ENCODE results near the gene DCBLD1. TPM values are rescaled to one million over a fixed set of nuclear protein-coding genes. Genes with fewer than 3 reads are reported as not detected.

DCBLD1 gene
- polyA plus RNA-seq, 3 donors, result 2.9 to 3.3 (median 3.1) TPM

GRCh38 chr6:117530467-117531242 lies 48.2 kb downstream of the DCBLD1 start:
- no peak overlapping the region for H3K4me3 Mint-ChIP-seq
- no peak overlapping the region for H3K4me3 ChIP-seq (replicated peaks in 1 of 3; ENCODE audit: low read depth in 2 of 3, low read length in 3 of 3)
- H3K9me3 Mint-ChIP-seq, result no peaks in the 10 kb centered on the region
- H4K20me1 ChIP-seq (ENCODE audit: insufficient read depth, low read length), result no peaks in the 10 kb centered on the region
- no peak overlapping the region for H3K27ac ChIP-seq (ENCODE audit: low read depth in 1 of 2, low read length in 2 of 2)
- DNase-seq, result no peak
- TF ChIP-seq CTCF (IDR thresholded peaks at IDR 0.05), result no peak
- H3K27ac Mint-ChIP-seq, result no peak overlapping the region
- 100% methylated on average over 2 of the region's 4 CpGs for WGBS (ENCODE audit: insufficient coverage)
- H3K79me2 ChIP-seq (ENCODE audit: insufficient read depth, low read length), result no peaks in the 10 kb centered on the region
- no peaks in the 10 kb centered on the region for H3K4me1 ChIP-seq (ENCODE audit: control insufficient read depth in 1 of 2, insufficient read depth in 2 of 2, low read length in 2 of 2)
- H3K9me3 ChIP-seq (replicated peaks in 1 of 2; ENCODE audit: control insufficient read depth in 1 of 2, insufficient read depth in 1 of 2, low read length in 2 of 2), result no peaks in the 10 kb centered on the region
- intact Hi-C loops (cut with micrococcal nuclease), result no loop called here
- H3K36me3 Mint-ChIP-seq, result peaks cover 0 to 1% of the 10 kb centered on the region in 2 donors
- H2AFZ ChIP-seq (ENCODE audit: insufficient read depth, low read depth, low read length, poor library complexity, severe bottlenecking), result no peak overlapping the region
- H3K27me3 Mint-ChIP-seq (ENCODE audit: low read depth in 3 of 3), result peaks cover 0 to 2% (median 0%) of the 10 kb centered on the region in 3 donors
- H3K4me2 ChIP-seq (replicated peaks; ENCODE audit: extremely low read depth, low read length, poor library complexity, severe bottlenecking), result no peak overlapping the region
- H3K27me3 ChIP-seq (ENCODE audit: control insufficient read depth in 2 of 2, insufficient read depth in 2 of 2, low read length in 2 of 2), result no peaks in the 10 kb centered on the region
- H3K9ac ChIP-seq (ENCODE audit: insufficient read depth, low read length, poor library complexity, severe bottlenecking), result no peak overlapping the region
- H3K4me1 Mint-ChIP-seq, result peaks cover 4% of the 10 kb centered on the region
- H3K36me3 ChIP-seq (replicated peaks in 1 of 2; ENCODE audit: control insufficient read depth in 1 of 2, insufficient read depth in 2 of 2, low read length in 2 of 2), result no peaks in the 10 kb centered on the region

- Histone ChIP-seq H4K20me1 (ENCODE audit: insufficient read depth, low read length) (no peaks in the 10 kb centered on the region), H3K27ac (ENCODE audit: low read depth in 1 of 2, low read length in 2 of 2) (no peak overlapping the region), H3K9ac (ENCODE audit: insufficient read depth, low read length, poor library complexity, severe bottlenecking) (no peak overlapping the region), H3K4me1 (ENCODE audit: control insufficient read depth in 1 of 2, insufficient read depth in 2 of 2, low read length in 2 of 2) (no peaks in the 10 kb centered on the region), H2AFZ (ENCODE audit: insufficient read depth, low read depth, low read length, poor library complexity, severe bottlenecking) (no peak overlapping the region), H3K27me3 (ENCODE audit: control insufficient read depth in 2 of 2, insufficient read depth in 2 of 2, low read length in 2 of 2) (no peaks in the 10 kb centered on the region), H3K9me3 (replicated peaks in 1 of 2; ENCODE audit: control insufficient read depth in 1 of 2, insufficient read depth in 1 of 2, low read length in 2 of 2) (no peaks in the 10 kb centered on the region), H3K36me3 (replicated peaks in 1 of 2; ENCODE audit: control insufficient read depth in 1 of 2, insufficient read depth in 2 of 2, low read length in 2 of 2) (no peaks in the 10 kb centered on the region), H3K4me2 (replicated peaks; ENCODE audit: extremely low read depth, low read length, poor library complexity, severe bottlenecking) (no peak overlapping the region), H3K79me2 (ENCODE audit: insufficient read depth, low read length) (no peaks in the 10 kb centered on the region), H3K4me3 (replicated peaks in 1 of 3; ENCODE audit: low read depth in 2 of 3, low read length in 3 of 3) (no peak overlapping the region)
- peaks cover 0 to 2% (median 0%) of the 10 kb centered on the region in 3 donors for H3K27me3 Mint-ChIP-seq (ENCODE audit: low read depth in 3 of 3)
- intact Hi-C loops (cut with micrococcal nuclease), result no loop called here
- peaks cover 4% of the 10 kb centered on the region for H3K4me1 Mint-ChIP-seq
- no peak overlapping the region for H3K4me3 Mint-ChIP-seq
- no peak for DNase-seq
- peaks cover 0 to 1% of the 10 kb centered on the region in 2 donors for H3K36me3 Mint-ChIP-seq
- 10% methylated on average over 2 of the region's 6 CpGs for WGBS (ENCODE audit: insufficient coverage)
- H3K27ac Mint-ChIP-seq, result peak overlapping the region in 1 of 7 donors; percentile 22
- TF ChIP-seq CTCF (IDR thresholded peaks at IDR 0.05), result no peak
- H3K9me3 Mint-ChIP-seq, result no peaks in the 10 kb centered on the region
Observed at GRCh38 chr6:117531346-117531745, 48.9 kb downstream of the DCBLD1 start.

All from CD14-positive monocyte (primary cell).